GM11168 (cell line): Measurements from ENCODE around the gene WDR12.
"Not testable (repeated sequence)": the region's sequence is repeated elsewhere in the genome, so short reads cannot be mapped to it uniquely, and the experiment has no call there.

ENCODE experiments used
- in situ Hi-C: fragments of 300-500 bp; cut with MboI; formaldehyde crosslinking; loops from one replicate; pipeline ENCODE4 v1.12.0; 2022; ENCODE audit warnings: low sequenced_read_pairs; ENCODE audit not compliant: unreplicated experiment

Gene WDR12

DNA sequence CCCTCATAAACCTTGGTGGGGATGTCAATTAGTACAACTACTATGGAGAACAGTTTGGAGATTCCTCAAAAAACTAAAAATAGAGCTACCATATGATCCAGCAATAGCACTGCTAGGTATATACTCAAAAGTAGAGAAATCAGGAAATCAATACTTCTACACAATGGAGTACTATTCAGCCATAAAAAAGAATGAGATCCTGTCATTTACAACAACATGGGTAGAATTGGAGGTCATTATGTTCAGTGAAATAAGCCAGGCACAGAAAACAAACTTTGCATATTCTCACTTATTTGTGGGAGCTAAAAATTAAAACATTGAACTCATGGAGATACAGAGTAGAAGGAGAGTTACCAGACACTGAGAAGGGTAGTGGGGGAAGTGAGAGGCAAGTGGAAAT lies 6.0 kb downstream of the WDR12 start:
- in situ Hi-C loops, result not testable (repeated sequence)

DNA sequence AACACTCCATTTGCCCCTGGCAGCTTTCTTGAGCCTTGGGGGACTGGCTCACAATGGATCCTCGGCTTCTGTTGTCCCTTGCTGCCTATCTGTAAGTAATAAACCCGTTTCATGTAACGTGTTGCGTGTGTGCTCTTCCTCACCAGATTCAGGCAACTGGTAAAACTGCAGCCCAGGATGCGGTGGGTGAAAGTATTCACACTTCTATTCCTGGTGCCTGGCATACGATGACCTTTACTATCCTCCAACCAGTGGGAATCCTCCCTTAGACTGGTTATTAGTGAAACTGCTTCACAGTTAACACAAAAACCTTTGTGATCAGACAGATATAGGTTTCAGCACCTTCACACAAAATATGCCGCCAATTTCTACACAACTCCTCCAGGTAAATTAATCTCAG lies 26.3 kb downstream of the WDR12 start:
- in situ Hi-C loops, result no loop called here

DNA sequence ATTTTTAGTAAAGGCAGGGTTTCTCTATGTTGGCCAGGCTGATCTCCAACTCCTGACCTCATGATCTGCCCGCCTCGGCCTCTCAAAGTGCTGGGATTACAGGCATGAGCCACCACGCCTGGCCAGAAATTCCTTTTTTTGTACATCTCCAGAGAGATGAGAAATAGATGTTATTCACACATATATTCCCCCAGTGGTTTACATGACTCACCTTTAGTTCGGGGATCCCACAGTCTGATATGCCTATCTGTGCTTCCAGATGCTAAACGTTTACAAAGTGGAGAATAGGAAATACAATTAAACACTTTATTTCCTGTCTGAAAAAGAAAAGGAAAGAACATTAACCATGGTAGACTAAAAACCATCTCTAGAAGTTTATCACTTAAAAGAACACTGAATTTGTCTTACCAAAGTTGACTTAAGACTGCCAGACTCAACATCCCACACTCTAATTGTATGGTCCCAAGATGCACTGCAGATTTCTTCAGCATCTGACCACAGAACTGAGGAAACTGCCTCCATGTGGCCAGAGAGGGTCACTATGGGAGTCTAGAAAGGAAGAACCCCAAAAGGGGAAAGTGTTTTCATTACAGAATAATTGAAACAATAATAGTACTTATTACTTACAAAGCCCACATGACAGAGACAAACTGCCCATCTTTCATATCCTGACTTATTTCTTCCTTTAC lies 27.3 kb downstream of the WDR12 start:
- in situ Hi-C loops, result no loop called here

DNA sequence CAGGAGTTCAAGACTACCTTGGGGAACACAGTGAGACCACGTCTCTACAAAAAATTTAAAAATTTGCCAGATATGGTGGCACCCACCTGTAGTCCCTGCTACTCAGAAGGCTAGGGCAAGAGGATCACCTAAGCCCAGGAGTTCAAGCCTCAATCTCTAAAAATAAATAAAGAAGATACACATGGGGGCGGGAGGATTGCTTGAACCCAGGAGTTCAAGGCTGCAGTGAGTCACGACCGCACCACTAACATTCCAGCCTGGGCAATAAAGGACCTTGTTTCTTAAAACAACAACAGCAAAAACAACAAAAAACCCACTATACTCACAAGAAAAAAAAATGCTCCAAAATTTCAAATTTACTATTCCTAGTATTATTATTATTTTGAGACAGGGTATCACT lies 29.9 kb downstream of the WDR12 start:
- in situ Hi-C loops, result no loop called here

DNA sequence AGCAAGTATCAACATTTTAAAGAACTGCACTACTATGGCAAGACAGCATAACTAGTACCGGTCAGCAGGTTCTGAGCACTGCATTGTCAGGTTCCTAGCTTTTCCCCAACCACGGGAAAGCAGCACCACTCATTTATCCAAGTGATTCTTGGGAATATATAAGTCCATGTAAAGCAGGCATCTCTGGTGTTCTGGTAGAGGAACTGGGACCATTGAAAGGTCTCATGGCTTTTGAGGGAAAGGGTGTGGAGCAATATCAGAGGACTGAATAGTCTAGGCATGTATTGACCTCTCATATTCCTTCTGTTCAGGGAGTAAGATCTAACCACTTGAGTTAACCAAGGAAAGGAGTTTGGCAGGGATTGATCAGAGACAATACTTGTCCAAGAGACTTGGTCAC lies 33.8 kb downstream of the WDR12 start:
- in situ Hi-C loops, result loop anchor here (10.0 kb wide), 1 partner anchor 293 kb away; no protein-coding TSS in a partner anchor

DNA sequence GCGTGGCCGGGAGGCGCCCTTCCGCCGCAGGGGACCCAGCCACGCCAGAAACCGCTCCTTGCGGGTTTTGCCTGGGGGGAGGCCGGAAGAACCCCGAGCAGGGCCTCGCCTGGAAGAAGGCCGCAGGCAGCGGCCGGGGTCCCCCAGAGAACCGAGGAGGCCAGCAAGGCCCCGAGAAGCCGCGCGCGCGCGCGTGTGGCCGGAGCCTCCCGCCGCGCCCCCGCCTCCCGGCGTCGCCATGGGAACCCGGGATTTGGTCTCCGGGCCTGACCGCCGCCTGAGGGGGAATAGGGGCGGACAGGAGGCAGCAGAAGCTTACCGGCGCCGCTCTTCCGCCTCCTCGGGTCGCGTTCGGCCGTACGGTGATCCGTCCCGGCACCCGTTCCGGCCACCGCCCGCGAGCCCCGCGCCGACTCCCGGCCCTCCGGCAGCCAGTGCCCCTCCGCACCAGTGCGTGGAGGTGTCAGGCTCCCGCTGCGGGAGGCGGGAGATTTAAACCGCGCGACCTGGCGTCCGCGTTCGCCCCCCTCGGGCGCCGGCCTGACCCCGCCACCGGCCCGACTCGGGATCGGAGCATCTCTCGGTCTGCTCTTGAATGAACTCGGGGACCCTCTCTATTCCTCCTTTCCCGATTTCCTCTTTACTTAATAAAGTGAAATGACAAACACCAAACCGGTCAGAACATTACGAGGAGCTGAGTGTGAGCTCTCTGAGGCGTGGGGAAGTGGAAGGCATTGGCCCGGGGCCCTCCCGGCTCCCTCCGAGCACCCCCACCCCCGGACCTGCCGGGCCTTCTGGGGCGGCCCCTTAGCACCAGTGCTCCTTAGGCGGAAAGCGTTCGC lies 40.0 kb downstream of the WDR12 start, which contains the start of gene ICA1L:
Gene ICA1L, minus strand, starts transcription at position 467 of the 842 bp plus-strand sequence. CDS start 42,757 bp downstream, outside the sequence.
- in situ Hi-C loops, result loop anchor here (10.0 kb wide), 1 partner anchor 287 kb away; no protein-coding TSS in a partner anchor

DNA sequence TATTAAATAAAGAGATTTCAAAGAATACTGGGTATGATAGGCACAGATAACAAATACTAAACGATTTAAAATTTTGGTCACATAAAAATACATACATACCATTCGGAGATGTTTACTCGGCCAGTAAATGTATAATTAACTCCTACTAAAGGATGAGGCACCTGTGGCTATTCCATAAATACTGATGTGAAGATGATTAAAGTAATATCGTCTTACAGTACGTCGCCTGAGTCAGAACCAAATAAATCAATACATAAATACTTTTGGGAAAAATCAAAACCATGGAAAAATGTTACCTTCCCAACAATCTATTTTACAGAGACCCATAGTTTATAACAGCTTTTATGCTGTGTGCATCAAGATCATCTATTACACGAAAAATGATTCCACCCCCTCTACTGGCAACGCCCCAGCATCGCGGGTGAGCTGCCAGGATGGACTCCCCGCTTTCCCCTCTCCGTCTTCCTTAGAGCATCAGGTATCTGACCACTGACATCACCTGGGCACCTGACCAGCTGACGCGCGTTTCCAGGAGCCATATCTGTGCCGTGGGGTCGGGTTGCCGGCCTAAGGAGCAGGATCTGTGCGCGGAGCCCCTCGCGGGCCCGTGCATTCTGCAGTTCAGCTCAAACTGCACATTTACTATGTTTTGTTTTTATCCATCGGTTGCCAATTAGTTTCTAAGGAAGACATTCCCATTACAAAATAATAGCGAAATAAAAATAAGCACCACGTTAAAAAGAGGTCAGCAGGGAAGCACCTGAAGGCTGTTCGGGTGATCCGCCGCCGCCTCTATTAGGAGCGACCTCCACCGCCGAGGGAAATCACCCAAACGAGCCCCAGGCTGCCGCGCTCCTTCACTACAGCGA lies 40.8 kb downstream of the WDR12 start:
- in situ Hi-C loops, result loop anchor here (10.0 kb wide), 1 partner anchor 286 kb away; no protein-coding TSS in a partner anchor

DNA sequence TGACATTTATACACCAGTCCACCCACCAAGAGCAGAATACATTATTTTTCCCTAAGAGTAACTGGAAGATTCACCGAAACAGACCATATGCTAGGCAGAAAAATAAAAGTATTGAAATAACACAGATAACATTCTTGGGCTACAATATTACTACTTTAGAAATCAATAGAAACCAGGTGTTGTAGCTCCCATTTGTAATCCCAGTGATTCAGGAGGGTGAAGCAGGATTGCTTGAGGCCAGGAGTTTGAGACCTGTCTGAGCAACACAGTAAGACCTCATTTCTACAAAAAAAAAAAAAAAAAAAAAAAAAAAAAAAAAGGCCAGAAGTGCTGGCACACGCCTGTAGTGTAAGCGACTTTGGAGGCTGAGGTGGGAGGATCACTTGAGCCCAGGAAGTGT lies 49.5 kb downstream of the WDR12 start:
- in situ Hi-C loops, result no loop called here

DNA sequence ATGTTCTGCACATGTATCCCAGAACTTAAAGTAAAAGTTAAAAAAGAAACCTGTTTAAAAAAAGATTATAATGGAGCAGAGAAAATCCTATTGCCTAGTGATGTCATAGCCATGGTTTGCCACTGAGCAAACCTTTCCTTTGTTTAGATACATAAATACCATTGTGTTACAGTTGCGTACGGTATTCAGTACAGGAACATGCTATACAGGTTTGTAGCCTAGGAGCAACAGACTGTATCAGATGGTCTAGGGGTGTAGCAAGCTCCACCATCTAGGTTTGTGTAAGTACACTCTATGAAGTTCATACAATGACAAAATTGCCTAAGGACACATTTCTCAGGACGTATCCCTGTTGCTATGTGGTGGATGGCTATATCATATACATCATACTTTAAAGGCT lies 52.9 kb downstream of the WDR12 start:
- in situ Hi-C loops, result no loop called here

DNA sequence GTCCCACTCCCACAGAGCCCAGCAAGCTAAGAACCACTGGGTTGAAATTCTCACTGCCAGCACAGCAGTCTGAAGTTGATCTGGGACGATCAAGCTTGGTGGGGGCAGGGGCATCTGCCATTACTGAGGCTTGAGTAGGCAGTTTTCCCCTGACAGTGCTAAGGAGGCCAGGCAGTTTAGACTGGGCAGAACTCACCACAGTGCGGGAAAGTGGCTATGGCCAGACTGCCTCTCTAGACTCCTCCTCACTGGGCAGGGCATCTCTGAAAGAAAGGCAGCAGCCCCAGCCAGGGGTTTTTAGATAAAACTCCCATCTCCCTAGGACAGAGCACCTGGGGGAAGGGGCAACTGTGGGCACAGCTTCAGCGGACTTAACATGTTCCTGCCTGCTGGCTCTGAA lies 62.1 kb downstream of the WDR12 start:
- in situ Hi-C loops, result not testable (repeated sequence)

DNA sequence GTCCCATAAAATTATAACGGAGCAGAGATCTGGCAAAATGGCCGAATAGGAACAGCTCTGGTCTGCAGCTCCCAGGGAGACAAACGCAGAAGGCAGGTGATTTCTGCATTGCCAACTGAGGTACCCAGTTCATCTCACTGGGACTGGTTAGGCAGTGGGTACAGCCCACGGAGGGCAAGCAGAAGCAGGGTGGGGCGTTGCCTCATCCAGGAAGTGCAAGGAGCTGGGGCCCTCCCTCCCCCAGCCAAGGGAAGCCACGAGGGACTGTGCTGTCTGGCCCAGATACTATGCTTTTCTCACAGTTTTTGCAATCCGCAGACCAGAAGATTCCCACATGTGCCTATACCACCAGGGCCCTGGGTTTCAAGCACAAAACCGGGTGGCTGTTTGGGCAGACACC lies 62.7 kb downstream of the WDR12 start:
- in situ Hi-C loops, result no loop called here

DNA sequence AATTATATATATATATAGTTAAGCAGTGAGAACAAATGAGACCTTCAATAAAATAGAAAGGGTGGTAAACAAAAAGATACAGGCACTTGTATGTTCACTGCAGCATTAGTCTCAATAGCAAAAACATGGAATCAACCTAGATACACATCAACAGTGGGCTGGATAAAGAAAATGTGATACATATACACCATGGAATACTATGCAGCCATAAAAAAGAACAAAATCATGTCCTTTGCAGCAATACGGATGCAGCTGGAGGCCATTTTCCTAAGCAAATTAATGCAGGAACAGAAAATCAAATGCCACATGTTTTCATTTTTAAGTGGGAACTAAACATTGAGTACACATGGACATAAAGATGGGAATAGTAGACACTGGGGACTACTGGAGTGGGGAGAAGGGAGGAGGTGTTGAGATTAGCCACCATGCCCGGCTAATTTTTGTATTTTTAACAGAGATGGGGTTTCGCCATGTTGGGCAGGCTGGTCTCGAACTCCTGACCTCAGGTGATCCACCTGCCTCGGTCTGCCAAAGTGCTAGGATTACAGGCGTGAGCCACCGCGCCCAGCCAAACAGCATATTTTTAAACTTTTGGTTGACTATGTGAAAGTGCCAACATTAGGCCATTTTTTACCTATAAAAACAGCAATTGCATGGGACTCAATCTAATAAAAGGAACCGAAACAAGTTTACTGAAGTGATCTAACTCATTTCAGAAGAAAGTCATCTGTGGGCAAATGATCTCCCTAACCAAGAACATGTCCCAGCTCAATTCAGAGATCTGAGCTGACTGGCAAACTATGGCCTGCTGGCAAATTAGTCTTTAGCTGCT lies 63.6 kb downstream of the WDR12 start:
- in situ Hi-C loops, result no loop called here

DNA sequence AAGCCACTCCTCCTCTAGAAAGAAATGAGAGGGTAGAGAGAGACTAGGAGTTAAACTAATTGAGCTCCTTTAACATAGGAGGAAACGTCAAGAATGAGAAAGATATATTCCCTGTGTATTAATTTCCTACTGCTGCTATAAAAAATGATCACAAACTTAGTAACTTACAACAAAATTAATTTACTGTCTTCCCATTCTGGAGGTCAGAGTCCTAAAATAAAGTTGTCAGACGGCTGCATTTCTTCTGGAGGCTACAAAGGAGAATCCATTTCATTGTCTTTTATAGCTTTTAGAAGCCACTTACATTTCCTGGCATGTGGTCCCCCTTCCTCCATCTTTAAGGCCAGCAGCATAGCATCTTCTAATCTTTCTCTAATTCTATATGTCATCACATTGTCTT lies 66.8 kb downstream of the WDR12 start:
- in situ Hi-C loops, result no loop called here

DNA sequence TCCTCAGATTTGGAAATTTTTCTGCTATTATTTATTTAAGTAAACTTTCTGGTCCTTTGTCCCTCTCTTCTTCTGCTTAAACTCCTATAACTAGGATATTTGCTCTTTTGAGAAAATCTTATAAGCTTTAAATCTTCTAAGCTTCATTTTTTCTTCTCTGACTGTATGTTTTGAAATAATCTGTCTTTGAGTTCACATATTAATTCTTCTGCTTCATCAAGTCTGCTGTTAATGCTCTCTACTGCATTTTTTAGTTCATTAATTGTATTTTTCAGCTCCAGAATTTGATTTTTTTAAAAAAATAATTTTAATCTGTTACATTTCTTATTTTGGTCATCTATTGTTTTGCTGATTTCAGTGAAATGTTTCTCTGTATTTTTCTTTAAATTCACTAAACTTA lies 68.8 kb downstream of the WDR12 start:
- in situ Hi-C loops, result no loop called here

DNA sequence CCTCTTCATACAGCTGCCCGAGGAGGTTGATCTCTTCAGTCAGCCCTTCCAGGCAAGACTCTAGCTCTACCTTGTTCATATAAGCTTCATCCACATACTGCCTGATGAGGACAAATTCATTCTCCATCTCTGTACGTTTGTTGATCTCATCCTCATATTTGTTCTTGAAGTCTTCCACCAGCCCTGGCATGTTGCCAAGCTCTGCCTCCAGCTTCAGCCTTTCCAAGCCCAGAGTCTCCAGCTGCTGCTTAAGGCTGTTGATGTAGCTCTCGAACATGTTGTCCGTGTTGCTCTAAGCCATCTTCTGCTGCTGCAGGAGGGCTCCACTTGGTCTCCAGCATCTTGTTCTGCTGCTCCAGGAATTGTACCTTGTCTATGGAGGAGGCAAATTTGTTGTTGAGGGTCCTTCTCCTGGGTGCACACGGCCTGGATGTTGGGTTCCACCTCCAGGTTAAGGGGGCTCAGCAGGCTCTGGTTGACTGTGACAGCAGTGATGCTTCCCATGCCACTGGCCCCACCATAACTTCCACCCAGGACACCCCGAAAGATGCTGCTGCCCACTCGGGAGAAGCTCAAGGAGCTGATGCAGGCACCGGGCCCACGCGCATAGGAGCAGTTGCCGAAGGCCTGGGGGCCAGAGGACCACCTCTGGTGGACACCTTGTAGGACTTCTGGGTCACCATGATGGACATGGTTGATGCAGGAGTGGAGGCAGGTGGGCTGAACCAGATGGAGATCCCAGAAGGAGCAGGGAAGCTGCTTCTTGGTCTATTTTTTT lies 70.2 kb downstream of the WDR12 start:
- in situ Hi-C loops, result no loop called here

DNA sequence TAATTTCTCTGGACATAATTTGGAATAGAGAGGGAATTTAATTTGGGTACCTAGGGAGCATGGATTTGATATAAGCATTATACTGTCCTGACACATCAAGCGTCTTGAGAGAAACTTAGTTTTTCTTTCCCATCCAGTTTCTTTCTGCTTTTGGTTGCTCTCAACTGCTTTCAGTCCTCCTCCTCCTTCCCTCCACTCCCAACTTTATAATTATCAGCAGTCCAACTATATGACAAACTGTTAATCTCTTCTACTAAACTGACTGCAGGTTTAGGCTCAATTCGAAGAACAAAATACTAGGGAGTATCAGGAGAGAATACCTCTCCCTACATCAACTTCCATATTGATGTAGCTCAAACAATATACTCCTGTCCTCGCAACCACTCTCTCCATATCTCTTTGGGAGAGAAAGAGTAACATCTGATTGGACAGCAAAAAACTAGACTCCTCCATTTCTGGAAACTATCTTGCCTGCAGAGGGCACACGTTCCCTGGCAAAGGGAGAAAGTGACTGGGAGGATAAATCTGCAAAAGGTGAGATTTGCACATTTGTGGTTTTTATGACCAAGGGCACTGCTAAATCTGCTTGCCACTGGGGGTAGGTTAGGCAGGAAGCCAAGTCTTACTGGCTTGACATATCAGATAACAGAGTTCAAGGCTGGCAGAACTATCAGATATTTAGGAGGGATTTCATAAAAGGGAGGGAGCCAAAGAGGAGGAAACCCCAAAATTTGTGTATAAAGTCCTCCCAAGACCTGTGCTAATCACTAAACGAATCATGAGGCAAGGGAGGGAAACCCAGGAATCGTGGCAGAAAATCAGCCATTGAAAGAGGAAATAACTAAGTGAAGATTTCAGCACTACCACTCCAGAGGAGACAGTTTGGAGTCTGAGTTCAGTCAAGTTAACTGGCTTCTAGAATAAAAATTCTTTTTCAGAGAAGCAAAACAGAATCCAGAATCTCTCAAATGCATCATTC lies 79.9 kb downstream of the WDR12 start:
- in situ Hi-C loops, result no loop called here

DNA sequence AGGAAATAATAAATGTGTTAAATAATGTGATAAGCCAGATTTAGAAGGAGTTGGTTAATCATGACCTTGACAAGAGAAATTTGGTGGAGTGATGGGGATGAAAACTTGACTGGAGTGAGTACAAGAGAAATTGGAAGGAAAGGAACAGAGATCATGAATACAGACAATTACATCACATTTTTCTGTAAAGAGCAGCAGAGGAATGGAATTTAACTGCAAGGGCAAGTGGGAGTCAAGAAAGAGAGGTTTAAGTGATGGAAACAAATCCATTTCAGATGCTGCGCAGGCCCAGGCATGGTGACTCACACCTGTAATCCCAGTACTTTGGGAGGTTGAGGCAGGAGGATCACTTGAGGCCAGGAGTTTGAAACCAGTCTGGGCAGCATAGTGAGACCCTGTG lies 86.6 kb downstream of the WDR12 start:
- in situ Hi-C loops, result no loop called here
